ENCODE data around the gene ARL5A.

The ARL5A gene

GRCh38 chr2:151860210-151860609, 32.0 kb upstream of the ARL5A start:
- no peak for TF ChIP-seq CTCF (IDR thresholded peaks at IDR 0.05; ENCODE audit: low read depth, low read length)
- no peak for DNase-seq (ENCODE audit: extremely low read depth, low read depth)

- no peak for DNase-seq (ENCODE audit: extremely low read depth, low read depth)
- no peak for TF ChIP-seq CTCF (IDR thresholded peaks at IDR 0.05; ENCODE audit: low read depth, low read length)
These were observed 29.4 kb upstream of the ARL5A start for GRCh38 chr2:151857650-151858049.

DNA sequence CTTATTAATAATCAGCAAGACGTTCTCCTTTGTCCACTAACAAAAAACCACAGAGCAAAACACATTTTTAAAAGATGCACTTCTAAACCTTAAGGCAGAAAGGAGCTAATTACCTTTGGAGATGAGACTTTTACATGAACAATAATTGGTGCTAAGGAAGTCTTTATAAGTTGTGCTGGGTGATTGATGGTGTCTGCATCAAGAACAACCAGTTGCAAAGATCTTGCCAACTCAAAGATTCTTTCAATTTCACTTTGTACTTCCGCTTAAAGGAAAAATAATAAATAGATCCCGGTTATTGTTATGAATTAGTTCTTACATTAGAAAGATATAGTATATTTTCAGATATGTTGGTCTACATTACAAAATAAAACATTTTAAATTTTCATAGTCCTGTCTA, 26.9 kb upstream of the ARL5A start:
- TF ChIP-seq CTCF (IDR thresholded peaks at IDR 0.05; ENCODE audit: low read depth, low read length), result no peak
- no peak for DNase-seq (ENCODE audit: extremely low read depth, low read depth)

DNA sequence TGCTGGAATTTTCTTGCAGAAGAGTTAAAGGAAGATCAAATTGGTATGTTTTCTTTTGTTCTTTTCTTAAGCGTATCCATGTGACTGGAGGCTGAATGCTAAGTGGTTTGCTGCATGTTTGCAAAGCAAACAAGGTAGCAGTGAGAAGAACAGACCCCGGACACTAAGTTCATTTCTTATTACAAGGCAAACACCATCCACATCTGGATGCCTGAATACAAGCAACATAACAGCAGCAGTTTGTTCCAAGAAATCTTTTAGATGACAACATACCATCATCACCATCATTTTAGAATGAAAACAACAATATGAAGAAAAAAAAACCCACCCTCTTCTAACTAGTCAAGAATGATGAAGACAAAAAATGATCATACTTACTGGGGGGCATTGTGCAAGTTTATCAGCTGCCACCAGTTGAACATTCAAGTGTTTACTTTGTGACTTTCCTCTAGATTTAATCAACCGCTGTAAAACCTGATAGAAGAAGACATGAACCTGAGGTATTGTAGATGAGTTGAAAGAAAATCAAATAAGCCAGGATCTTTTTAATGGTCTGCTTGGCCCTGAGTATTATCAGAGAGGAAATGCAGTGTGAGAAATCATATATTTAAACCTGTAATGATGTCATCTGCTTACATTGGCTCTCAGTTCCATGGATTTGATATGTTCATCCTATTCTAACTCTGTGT, 25.0 kb upstream of the ARL5A start:
- no peak for TF ChIP-seq CTCF (IDR thresholded peaks at IDR 0.05; ENCODE audit: low read depth, low read length)

DNA sequence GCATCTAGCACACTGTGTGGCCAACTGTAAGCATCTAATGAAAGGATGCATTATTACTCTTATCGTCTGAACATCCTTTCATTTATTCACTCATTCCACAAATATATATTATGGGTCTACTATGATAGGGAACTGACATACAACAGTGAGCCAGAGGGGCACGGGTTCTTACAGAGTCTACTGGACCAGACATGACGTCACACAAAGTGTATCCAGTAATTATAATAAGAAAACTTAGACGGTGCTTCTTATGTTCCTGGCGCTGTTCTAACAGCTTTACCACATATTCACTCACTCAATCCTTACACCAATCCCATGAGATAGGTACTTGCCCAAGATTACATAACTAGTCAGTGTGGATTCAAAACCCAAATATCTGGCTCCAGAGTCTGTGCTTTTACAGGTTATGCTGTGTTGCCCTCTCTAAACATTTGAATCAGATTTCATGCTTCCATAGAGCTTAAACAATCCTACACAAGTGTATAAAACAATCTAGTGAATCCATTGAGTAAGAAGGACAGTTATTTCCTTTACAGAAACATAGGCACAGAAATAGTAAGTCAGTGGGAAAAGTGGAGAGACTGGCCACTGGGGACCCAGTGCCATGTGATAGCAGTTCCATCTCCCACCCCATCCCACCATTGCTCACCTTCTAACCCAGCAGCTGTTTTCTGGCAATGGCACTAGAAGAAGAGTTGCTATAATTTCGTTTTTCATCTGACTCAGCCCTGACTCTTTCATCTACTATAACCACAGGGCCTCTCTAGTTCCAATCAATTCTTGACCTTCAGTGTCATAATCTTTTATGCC, 24.2 kb upstream of the ARL5A start:
- no peak for DNase-seq (ENCODE audit: extremely low read depth, low read depth)
- no peak for TF ChIP-seq CTCF (IDR thresholded peaks at IDR 0.05; ENCODE audit: low read depth, low read length)

More for the DNA sequence above, 25.0 kb upstream of the ARL5A start:
- no peak for DNase-seq (ENCODE audit: extremely low read depth, low read depth)

DNA sequence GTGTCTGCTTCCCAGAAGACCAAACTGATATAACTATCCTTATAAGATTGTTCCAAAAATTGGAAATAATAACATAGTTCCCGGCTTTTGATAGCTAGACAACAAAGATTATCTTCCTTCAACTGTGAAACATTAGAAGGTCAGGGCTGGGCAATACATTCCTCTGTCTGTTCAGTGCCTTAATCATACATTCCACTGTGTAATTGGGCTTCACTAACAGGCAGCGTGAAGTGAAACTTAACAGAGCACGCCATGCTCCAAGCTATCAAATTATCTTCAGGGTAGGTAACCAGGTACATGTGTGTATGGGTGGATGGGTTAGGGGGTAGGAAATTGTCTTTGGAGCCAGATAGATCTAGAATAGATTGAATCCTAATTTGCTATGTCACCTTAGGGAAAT, 23.5 kb upstream of the ARL5A start:
- no peak for TF ChIP-seq CTCF (IDR thresholded peaks at IDR 0.05; ENCODE audit: low read depth, low read length)
- no peak for DNase-seq (ENCODE audit: extremely low read depth, low read depth)

- no peak for DNase-seq (ENCODE audit: extremely low read depth, low read depth)
- no peak for TF ChIP-seq CTCF (IDR thresholded peaks at IDR 0.05; ENCODE audit: low read depth, low read length)
These were observed 21.3 kb upstream of the ARL5A start for GRCh38 chr2:151849413-151850010.

Data from AG09319 (cell line).